ENCODE results near the gene SIRPA. TPM values are rescaled to one million over a fixed set of nuclear protein-coding genes. Genes with fewer than 3 reads are reported as not detected.

Gene SIRPA
- total and polyA plus RNA-seq, 12 donors, result 9.7 to 45.8 (median 24.8) TPM

DNA sequence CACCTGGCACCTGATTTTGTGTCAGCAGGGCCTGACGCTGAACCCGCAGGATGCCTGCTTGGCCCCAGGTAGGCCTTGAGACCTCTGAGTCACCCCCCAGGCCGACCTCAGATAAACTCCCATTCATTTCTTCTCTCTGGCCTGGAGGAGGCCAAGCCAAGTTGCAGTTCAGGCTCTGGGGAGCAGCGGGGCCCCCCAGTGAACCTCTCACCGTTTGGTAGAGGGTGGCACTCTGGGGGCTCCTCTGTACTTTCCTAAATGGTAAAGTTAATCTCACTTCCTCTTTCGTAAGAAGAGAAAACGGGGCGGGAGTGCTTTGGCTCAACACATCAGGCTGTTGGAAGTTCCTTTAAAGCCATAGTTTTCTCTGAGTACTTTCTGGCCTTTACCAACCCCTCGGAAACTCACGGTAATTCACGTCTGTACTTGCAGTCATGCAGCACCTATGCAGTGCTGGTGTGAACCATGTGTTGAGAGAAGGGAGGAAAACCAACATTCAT lies 2.8 kb downstream of the SIRPA start:
- peaks cover 0 to 16% (median 0%) of the 10 kb centered on the region in 7 donors for H3K27me3 ChIP-seq
- intact Hi-C loops (cut with DNase I), result loop anchor here in 3 of 10 donors (5.0 to 10.0 kb wide), 2 partner anchors 96 to 207 kb away; partner anchors contain the start of gene STK35 (in 1 of the 3)
- H3K4me1 ChIP-seq, result peaks cover 2 to 64% (median 50%) of the 10 kb centered on the region in 9 donors
- WGBS, 2 donors, result 68 to 75% methylated on average over 11 of the region's 11 CpGs
- H3K9me3 ChIP-seq, result no peaks in the 10 kb centered on the region
- peak overlapping the region in 8 of 10 donors; percentile 30 to 95 (median 60) for H3K27ac ChIP-seq
- peaks cover 0 to 24% (median 0%) of the 10 kb centered on the region in 9 donors for H3K36me3 ChIP-seq
- ATAC-seq (no peak), DNase-seq (no peak)
- TF ChIP-seq, protein P1, sequence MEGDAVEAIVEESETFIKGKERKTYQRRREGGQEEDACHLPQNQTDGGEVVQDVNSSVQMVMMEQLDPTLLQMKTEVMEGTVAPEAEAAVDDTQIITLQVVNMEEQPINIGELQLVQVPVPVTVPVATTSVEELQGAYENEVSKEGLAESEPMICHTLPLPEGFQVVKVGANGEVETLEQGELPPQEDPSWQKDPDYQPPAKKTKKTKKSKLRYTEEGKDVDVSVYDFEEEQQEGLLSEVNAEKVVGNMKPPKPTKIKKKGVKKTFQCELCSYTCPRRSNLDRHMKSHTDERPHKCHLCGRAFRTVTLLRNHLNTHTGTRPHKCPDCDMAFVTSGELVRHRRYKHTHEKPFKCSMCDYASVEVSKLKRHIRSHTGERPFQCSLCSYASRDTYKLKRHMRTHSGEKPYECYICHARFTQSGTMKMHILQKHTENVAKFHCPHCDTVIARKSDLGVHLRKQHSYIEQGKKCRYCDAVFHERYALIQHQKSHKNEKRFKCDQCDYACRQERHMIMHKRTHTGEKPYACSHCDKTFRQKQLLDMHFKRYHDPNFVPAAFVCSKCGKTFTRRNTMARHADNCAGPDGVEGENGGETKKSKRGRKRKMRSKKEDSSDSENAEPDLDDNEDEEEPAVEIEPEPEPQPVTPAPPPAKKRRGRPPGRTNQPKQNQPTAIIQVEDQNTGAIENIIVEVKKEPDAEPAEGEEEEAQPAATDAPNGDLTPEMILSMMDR (IDR thresholded peaks at IDR 0.05), result no peak
- peak overlapping the region in 2 of 10 donors; percentile 8 to 34 for H3K4me3 ChIP-seq

DNA sequence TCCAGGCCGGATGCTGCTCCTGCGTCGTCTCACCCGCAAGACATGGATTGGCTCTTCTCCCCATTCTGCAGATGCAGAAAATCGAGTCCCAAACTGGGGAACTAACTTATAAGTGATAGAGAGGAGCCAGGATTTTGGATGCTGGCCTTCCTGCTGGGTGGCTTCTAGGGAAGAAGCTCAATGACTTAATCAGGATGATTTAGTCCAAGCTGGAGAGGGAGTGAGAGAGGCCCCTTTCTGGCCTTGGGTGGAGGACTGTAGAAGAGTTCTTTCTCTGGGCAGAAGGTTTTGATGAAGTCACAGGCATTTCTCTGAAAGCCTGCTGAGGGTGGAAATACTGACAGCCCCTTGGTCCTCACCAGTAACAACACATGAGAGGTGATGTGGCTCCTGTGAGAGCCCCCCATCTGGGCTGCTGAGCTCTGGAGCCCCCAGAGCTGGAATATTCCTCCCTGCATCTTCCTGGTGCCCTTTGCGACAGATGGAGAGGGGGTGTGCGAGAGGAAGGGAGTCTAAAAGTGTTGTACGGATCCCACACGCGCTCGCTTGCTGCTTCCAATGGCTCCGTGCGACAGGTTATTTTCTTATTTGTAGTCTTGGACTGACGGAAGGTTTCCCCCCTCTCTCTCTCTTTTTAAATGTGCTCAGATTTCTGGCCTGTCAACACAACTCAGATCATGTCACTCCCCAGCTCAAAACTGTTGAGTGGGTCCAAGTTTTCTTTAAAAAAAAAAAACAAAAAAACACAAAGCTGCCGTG lies 3.5 kb downstream of the SIRPA start:
- Histone ChIP-seq H3K36me3 (peaks cover 0 to 24% (median 0%) of the 10 kb centered on the region in 9 donors), H3K27me3 (peaks cover 0 to 11% (median 0%) of the 10 kb centered on the region in 7 donors), H3K9me3 (no peaks in the 10 kb centered on the region), H3K4me3 (peak overlapping the region in 1 of 10 donors; percentile 34), H3K4me1 (peaks cover 0 to 57% (median 44%) of the 10 kb centered on the region in 9 donors), H3K27ac (peak overlapping the region in 8 of 10 donors; percentile 30 to 95 (median 60))
- no peak for ATAC-seq
- no peak for DNase-seq
- intact Hi-C loops (cut with DNase I), result loop anchor here in 3 of 10 donors (5.0 to 10.0 kb wide), 2 partner anchors 96 to 206 kb away; partner anchors contain the start of gene STK35 (in 1 of the 3)
- TF ChIP-seq, protein P1 (IDR thresholded peaks at IDR 0.05), result no peak
- 79 to 80% methylated on average over 15 of the region's 15 CpGs for WGBS, 2 donors

DNA sequence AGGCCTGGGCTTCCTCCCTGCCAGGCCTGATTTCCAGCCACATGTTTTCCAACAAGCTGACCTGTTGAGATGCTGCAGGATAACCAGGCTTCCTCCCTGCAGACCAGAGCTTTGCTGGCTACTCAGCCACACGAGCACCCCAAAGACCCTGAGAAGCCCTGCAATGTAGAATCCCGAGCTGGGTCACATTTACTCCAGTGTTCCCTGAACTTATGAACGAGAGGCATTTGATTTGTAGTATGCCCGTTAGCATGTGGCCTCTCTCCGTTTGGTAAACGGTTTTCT lies 4.0 kb downstream of the SIRPA start:
- TF ChIP-seq, protein P1 (IDR thresholded peaks at IDR 0.05), result no peak
- intact Hi-C loops (cut with DNase I), result loop anchor here in 3 of 10 donors (5.0 to 10.0 kb wide), 2 partner anchors 97 to 206 kb away; partner anchors contain the start of gene STK35 (in 1 of the 3)
- DNase-seq (no peak), ATAC-seq (no peak)
- Histone ChIP-seq H3K9me3 (no peaks in the 10 kb centered on the region), H3K4me1 (peaks cover 0 to 53% (median 39%) of the 10 kb centered on the region in 9 donors), H3K27me3 (peaks cover 0 to 11% (median 0%) of the 10 kb centered on the region in 7 donors), H3K36me3 (peaks cover 0 to 29% (median 0%) of the 10 kb centered on the region in 9 donors), H3K4me3 (no peak overlapping the region), H3K27ac (peak overlapping the region in 4 of 10 donors; percentile 21 to 95 (median 69))
- WGBS, 2 donors, result 73 to 77% methylated on average over 6 of the region's 6 CpGs

DNA sequence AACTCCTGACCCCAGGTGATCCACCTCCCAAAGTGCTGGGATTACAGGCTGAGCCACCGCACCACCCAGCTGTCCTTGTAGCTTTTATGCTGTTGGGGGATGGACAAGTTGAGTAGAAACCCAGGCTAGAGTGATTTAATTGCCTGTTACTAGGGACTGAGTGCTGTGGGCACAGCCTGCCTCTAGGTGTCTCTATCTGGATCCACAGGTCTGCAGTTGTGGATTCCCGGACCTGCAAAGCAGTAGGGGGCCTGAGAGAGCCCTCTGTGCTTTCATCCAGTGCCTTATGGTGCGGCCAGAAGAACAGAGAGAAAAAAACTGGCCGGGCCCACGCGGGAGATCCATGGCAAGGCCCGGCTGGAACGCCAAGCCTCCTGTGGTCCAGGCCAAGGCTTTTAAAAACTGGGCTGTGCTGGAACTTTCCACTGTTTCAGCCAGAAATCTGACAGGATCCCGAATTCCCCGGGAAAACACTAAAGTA lies 5.2 kb downstream of the SIRPA start:
- H3K27me3 ChIP-seq, result peaks cover 0 to 9% (median 0%) of the 10 kb centered on the region in 7 donors
- H3K9me3 ChIP-seq, result no peaks in the 10 kb centered on the region
- H3K4me1 ChIP-seq, result peaks cover 0 to 52% (median 38%) of the 10 kb centered on the region in 9 donors
- peak overlapping the region in 7 of 10 donors; percentile 10 to 51 (median 29) for H3K27ac ChIP-seq
- intact Hi-C loops (cut with DNase I), result no loop called here
- WGBS, 2 donors, result 21 to 23% methylated on average over 10 of the region's 10 CpGs
- peak; percentile 54 to 86 (median 74) for ATAC-seq
- H3K36me3 ChIP-seq, result peaks cover 0 to 41% (median 0%) of the 10 kb centered on the region in 9 donors
- peak; percentile 23 to 58 for DNase-seq
- TF ChIP-seq, protein P1 (IDR thresholded peaks at IDR 0.05), result peak in 8 of 9 donors; percentile 22 to 75 (median 52)
- H3K4me3 ChIP-seq, result no peak overlapping the region
